ENCODE measurements around the gene FBN2.

DNA sequence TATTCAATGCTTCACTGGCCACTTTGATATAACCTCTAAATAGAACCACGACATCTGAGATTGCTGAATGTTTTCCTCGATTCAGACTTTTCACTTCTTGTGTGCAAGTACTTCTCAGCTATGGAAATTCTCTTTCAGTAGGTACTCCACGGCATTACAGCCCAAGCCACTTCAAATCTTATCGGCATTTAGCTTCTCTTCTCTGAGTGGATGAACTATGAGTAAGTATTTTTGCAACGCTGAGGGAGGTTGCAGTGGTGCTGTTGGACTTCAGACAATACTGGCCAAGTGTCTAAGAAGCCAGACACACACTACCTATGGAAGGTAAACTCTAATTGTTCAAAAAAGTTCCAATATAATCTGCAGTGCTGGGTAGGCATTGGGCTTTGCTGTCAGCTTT, 60.1 kb downstream of the FBN2 start:
- TF ChIP-seq, protein P1, sequence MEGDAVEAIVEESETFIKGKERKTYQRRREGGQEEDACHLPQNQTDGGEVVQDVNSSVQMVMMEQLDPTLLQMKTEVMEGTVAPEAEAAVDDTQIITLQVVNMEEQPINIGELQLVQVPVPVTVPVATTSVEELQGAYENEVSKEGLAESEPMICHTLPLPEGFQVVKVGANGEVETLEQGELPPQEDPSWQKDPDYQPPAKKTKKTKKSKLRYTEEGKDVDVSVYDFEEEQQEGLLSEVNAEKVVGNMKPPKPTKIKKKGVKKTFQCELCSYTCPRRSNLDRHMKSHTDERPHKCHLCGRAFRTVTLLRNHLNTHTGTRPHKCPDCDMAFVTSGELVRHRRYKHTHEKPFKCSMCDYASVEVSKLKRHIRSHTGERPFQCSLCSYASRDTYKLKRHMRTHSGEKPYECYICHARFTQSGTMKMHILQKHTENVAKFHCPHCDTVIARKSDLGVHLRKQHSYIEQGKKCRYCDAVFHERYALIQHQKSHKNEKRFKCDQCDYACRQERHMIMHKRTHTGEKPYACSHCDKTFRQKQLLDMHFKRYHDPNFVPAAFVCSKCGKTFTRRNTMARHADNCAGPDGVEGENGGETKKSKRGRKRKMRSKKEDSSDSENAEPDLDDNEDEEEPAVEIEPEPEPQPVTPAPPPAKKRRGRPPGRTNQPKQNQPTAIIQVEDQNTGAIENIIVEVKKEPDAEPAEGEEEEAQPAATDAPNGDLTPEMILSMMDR (IDR thresholded peaks at IDR 0.05): no peak
- TF ChIP-seq POLR2A (IDR thresholded peaks at IDR 0.05): no peak
